Stomach (tissue), 4 donors: ENCODE data around the gene PERP.
A peak's percentile ranks its signal among the peaks of the same experiment; 100 is the strongest.

Source experiments
- EP300 ChIP-seq: sonication (generic); formaldehyde crosslinking; IDR thresholded peaks from one replicate; pipeline ENCODE4 v1.6.1; 2017; ENCODE audit warnings: antibody characterized with exemption
- POLR2AphosphoS5 ChIP-seq, 3 donors: sonication (generic); formaldehyde crosslinking; IDR thresholded peaks; one replicate each; pipeline ENCODE4 v1.6.1; 2016; ENCODE audit warnings: antibody characterized with exemption in 3 of 3
- TF ChIP-seq, protein P1 (sequence below), 7 experiments: fragments of 450-650 bp in 4 of 7; fragments of 200-600 bp in 3 of 7; sonication (generic) in 3 of 7; IDR thresholded peaks; one replicate each; pipeline ENCODE4 v1.5.1; 2016 to 2019; ENCODE audit warnings: antibody characterized with exemption in 7 of 7, control low read depth in 2 of 7, mild to moderate bottlenecking in 1 of 7

DNA sequence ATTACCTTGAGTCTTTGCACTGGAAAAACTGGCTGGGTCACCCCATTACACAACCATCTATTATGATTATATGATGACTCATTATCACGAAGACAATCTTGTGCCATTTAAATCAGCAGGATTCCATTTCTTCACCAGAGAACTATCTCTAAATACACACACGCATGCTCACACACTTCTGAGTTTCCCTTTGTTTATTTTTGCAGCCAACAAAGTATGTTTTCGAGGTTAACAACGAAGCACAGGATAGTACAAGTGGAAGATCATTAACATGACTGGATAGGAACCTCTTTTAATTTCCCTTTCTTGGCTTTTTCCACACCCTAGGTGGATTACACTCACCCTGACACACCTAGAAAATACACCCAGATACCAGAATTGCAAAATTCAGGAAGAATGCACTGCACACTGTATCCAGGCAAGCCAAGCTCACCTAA, 18.9 kb downstream of the PERP start:
- TF ChIP-seq EP300 (no peak), POLR2AphosphoS5 (IDR thresholded peaks at IDR 0.05) (peak in 1 of 3 donors; percentile 58)
- TF ChIP-seq, protein P1, sequence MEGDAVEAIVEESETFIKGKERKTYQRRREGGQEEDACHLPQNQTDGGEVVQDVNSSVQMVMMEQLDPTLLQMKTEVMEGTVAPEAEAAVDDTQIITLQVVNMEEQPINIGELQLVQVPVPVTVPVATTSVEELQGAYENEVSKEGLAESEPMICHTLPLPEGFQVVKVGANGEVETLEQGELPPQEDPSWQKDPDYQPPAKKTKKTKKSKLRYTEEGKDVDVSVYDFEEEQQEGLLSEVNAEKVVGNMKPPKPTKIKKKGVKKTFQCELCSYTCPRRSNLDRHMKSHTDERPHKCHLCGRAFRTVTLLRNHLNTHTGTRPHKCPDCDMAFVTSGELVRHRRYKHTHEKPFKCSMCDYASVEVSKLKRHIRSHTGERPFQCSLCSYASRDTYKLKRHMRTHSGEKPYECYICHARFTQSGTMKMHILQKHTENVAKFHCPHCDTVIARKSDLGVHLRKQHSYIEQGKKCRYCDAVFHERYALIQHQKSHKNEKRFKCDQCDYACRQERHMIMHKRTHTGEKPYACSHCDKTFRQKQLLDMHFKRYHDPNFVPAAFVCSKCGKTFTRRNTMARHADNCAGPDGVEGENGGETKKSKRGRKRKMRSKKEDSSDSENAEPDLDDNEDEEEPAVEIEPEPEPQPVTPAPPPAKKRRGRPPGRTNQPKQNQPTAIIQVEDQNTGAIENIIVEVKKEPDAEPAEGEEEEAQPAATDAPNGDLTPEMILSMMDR (IDR thresholded peaks at IDR 0.05) = no peak
